ENCODE measurements around the gene IQGAP2.
"Not testable (repeated sequence)": the region's sequence is repeated elsewhere in the genome, so short reads cannot be mapped to it uniquely, and the experiment has no call there.

The IQGAP2 gene

DNA sequence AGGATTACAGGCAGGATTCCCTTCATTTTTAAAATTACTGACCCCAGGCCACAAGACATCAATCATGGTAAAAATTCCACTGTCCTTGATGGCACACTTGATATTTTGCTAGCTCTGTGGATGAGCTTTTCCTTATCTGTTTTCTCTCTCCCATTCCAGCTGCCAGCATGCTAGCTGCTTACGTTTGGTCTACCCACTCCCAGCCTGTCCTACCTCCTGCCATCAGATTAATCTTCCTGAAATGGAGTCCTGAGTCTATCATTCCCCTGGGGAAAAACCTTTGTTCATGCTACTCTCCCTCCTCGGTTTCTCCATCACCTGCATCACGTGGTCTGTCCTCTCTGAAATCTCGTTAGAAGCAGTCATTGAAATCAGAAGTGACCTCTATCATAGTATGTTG, 111.2 kb downstream of the IQGAP2 start:
- DNase-seq: no peak

- no peak for DNase-seq
Observed at GRCh38 chr5:76514713-76515112, 111.6 kb downstream of the IQGAP2 start.

DNA sequence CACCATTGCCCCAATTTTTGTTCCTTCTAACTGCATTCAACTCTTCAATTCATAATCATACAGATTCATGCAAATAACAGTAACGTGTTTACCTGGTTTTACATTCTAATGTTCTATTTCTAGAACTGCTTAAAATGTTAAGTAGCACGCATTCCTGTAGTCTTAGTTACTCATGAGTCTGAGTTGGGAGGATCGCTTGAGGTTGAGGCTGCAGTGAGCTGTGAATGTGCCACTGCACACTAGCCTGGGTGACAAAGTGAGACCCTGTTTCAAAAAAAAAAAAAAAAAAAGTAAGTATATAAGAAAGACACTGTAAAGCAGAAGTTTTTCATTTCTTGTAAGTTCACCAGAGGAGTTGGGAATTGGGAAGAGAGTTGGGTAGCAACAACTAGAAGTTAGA, 114.2 kb downstream of the IQGAP2 start:
- DNase-seq: no peak

- not testable (repeated sequence) for DNase-seq
Observed at GRCh38 chr5:76518246-76518645, 115.2 kb downstream of the IQGAP2 start.

DNA sequence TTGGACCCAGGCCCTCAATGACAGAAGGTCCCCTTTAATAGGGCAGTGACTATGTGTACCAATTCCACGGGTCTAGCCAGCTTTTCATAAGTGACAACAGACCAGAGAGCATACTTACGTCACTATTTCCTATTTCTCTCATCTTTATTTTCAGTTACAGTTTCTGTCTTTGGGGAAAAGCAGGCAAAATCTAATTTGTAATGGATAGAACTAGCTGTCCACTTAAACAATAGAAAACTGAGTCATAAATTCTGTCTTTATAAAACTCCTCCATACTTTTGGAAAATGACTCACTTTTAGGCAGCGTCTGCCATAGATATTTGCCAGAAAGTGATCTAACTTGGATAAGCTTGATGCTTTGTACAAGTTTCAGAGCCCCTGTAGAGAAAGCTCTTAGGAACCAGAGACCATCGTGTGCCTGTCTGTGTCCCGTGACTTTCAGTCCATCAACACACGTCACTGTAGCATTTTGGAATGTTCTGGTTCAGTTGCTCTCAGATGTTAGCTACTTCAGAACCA, 118.2 kb downstream of the IQGAP2 start:
- DNase-seq: peak in 1 of 2 experiments; percentile 32

- no peak for DNase-seq
Observed at GRCh38 chr5:76522103-76522935, 119.2 kb downstream of the IQGAP2 start.

GRCh38 chr5:76524101-76524835, 121.2 kb downstream of the IQGAP2 start:
- DNase-seq: no peak

DNA sequence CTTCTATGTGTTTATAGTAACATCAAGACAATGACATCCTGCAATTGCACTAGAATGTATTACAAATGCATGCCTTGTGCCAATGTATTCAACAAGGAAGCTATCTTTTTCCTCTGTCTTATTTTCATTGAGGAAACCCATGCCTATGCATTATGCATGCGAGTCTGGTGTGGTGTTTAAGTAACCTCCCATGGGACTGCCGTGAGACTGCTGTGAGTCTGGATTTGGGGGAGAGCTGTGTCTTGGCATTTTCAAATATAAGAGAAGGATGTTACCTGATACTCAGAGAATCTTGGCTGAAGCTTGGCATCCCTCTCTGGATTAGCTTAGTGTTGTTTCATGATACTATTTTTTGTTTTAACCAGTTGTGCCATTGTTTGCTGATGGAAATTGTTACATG, 121.8 kb downstream of the IQGAP2 start:
- DNase-seq: no peak

GRCh38 chr5:76525956-76526355, 122.9 kb downstream of the IQGAP2 start:
- no peak for DNase-seq

DNA sequence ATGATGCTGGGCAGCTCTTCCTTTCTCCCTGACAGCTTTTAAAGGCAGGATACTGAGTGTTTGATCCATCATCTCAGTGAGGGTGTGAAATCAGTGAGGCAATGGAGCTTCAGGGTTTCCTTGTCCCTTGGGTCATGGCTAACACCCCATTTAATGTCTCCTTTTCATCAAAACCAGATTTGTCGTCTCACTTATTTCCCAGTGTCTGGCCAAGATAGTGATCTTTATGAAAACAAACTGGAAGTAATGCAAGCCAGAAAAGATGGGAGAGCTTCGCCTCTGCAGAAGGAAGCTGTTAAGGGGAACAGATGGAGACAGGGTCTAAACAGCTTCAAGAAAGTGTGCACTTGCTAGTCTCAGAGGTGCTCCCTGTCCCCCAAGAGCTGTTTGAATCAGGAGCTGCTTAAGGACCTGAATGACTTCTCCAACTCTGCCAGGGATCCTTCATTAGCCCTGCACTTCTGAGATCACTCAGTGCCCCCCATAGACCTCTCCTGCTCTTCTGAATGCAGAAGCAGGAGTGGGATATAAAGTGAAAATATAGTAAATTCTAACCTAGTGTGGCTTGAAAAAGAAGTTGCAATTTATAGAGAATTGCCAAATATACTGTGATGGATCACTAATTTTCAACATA, 124.0 kb downstream of the IQGAP2 start:
- no peak for DNase-seq

DNA sequence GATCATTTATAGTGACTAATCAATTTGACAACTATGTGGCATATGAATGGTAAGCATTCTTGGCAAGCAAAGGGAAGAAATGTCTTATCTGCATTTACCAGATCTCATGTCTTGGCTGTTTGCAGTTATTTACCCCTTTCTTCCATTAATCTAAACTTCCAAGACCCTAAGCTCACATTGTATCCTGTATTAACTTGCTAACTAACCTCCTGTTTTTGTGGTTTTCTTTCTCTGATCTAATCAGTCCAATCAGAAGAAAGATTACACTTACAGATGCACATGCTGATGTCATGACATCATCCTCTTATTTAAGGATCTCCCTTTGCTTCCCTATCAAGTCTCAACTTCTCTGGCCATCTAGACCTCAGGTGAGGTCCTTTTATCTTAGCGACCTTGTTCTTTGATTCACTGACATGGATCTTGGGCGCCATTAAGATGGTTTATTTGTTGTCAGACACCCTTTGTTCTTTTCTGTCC, 124.6 kb downstream of the IQGAP2 start:
- no peak for DNase-seq

- no peak for DNase-seq
Observed at GRCh38 chr5:76528547-76529331, 125.7 kb downstream of the IQGAP2 start.

DNA sequence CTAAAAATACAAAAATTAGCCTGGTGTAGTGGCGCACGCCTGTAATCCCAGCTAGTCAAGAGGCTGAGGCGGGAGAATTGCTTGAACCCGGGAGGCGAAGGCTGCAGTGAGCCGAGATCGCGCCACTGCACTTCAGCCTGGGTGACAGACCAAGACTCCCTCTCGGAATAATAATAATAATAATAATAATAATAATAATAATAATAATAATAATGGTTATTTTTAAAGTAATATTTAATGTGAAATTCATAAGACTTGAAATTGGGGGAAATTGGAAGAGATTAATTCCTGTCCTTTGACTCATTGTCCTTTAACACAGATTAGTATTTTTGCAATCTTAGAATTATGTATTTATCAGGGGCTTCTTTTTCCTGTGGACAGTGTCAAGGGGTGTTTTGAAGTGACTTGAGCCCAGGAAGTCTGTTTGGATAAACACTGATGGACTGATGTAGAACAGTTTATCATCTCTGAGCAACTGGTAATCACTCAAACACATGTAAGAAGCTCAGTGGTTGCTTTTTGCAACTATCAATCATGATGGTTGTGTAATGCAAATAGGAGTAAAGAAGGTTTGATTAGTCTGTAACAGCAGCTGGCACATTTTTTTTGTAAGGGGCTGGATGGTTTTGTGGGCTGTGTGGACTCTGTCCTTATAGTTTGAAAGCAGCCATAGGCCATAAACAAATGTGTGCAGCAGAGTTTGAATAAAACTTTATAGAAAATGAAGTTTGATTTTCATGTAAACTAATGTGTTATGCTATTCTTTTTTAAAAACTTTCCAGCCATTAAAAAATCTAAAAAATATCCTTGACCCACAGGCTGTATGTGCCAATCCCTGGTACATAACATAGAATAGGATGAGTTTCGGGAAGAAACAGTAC, 126.6 kb downstream of the IQGAP2 start:
- no peak for DNase-seq

DNA sequence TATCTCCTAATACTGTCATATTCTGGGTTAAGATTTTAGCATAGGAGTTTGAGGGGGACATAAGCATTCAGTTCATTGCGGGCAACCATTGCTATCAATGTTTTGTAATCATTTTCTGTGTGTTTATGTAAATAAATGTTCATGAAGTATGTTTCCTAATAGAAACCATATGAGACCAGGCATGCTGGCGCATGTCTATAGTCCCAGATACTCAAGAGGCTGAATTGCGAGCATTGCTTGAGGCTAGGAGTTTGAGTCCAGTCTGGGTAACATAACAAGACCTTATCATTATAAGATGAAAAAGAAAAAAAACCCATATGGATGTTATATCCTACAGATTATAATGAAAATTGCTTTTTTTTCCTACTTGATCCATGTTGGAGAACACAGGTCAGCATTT, 129.0 kb downstream of the IQGAP2 start:
- DNase-seq: no peak

- DNase-seq: no peak
Observed at GRCh38 chr5:76532973-76533372, 129.9 kb downstream of the IQGAP2 start.

GRCh38 chr5:76535577-76535976, 132.5 kb downstream of the IQGAP2 start:
- DNase-seq: no peak

GRCh38 chr5:76537073-76537543, 134.0 kb downstream of the IQGAP2 start:
- DNase-seq: no peak

GRCh38 chr5:76542241-76542640, 139.2 kb downstream of the IQGAP2 start:
- DNase-seq: no peak

GRCh38 chr5:76542887-76543690, 140.0 kb downstream of the IQGAP2 start:
- peak; percentile 75 to 79 for DNase-seq

GRCh38 chr5:76544268-76544926, 141.3 kb downstream of the IQGAP2 start:
- peak; percentile 61 to 69 for DNase-seq

All from activated T-cell treated with anti-CD3 and anti-CD28 coated beads, Interleukin-2, amount 50 U/mL, for 48 hours (primary cell).